ENCODE results near the gene SPACA9.

SPACA9 gene

GRCh38 chr9:132876849-132877248 lies 1.8 kb upstream of the SPACA9 start:
- no peak for TF ChIP-seq SIN3A (IDR thresholded peaks at IDR 0.05; ENCODE audit: borderline replicate concordance, insufficient read depth, low read length)

DNA sequence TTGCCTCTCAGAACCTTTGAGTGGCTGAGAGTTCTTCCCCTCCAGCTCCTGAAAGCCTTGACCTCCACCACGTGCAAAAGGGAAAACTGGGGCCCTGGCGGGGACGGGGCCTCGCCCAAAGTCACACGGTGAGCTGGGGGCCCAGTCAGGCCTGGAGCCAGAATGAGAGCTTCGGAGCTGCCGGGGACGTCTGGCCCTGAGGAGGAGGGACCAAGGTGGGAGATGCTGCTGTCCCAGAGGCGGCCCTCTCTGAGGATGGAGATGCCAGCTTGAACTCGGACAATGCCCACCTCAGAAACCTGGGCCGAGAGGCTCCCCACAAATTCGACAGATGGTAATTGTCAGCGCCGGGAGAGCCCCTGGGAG lies 1.3 kb upstream of the SPACA9 start:
- TF ChIP-seq TAF1 (IDR thresholded peaks at IDR 0.05; ENCODE audit: borderline replicate concordance, insufficient read depth, low read length) (no peak), FOXP2 (optimal IDR thresholded peaks at IDR 0.05; ENCODE audit: borderline replicate concordance, extremely low read depth, extremely low read length, insufficient read depth) (no peak), SIN3A (IDR thresholded peaks at IDR 0.05; ENCODE audit: borderline replicate concordance, insufficient read depth, low read length) (no peak), REST (IDR thresholded peaks at IDR 0.05; ENCODE audit: insufficient read depth in 1 of 2, low read depth in 2 of 2, low read length in 2 of 2) (no peak), POLR2AphosphoS5 (IDR thresholded peaks at IDR 0.05; ENCODE audit: low read depth, low read length) (no peak)

GRCh38 chr9:132877824-132878694 lies 639 bp upstream of the SPACA9 start, which contains the start of gene AK8:
Gene AK8 (minus strand): TSS chr9:132878284. CDS start chr9:132878255, 29 bp downstream.
- TF ChIP-seq FOXP2 (optimal IDR thresholded peaks at IDR 0.05; ENCODE audit: borderline replicate concordance, extremely low read depth, extremely low read length, insufficient read depth): peak; percentile 81
- 0 out of 2 replicates have a peak, but pooled peaks have one; percentile 74 for TF ChIP-seq SIN3A (IDR thresholded peaks at IDR 0.05; ENCODE audit: borderline replicate concordance, insufficient read depth, low read length)
- TF ChIP-seq TAF1 (IDR thresholded peaks at IDR 0.05; ENCODE audit: borderline replicate concordance, insufficient read depth, low read length): no peak
- 0 out of 2 replicates have a peak, but pooled peaks have one; percentile 34 for TF ChIP-seq POLR2AphosphoS5 (IDR thresholded peaks at IDR 0.05; ENCODE audit: low read depth, low read length)
- TF ChIP-seq REST (IDR thresholded peaks at IDR 0.05; ENCODE audit: insufficient read depth in 1 of 2, low read depth in 2 of 2, low read length in 2 of 2): no peak

- TF ChIP-seq FOXP2 (optimal IDR thresholded peaks at IDR 0.05; ENCODE audit: borderline replicate concordance, extremely low read depth, extremely low read length, insufficient read depth) (no peak), TAF1 (IDR thresholded peaks at IDR 0.05; ENCODE audit: borderline replicate concordance, insufficient read depth, low read length) (no peak), SIN3A (IDR thresholded peaks at IDR 0.05; ENCODE audit: borderline replicate concordance, insufficient read depth, low read length) (no peak), POLR2AphosphoS5 (IDR thresholded peaks at IDR 0.05; ENCODE audit: low read depth, low read length) (no peak), REST (IDR thresholded peaks at IDR 0.05; ENCODE audit: insufficient read depth in 1 of 2, low read depth in 2 of 2, low read length in 2 of 2) (no peak)
Observed at GRCh38 chr9:132879457-132880323, 992 bp downstream of the SPACA9 start.

DNA sequence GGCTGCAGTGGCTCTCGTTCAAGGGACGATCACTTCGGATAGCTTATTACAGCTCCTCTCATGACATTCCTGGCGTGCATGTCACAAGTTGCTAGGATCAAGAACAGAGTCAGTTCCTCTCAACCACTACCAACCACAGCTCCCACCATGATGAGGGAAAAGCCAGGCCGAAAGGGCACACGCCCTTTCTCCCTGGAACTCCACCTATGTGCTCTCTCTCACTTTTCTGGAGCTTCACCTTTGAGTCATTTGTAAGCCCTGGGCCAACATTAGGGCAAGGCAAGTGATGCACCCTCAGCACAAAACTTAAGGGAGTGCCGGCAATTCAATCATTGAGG lies 1.6 kb downstream of the SPACA9 start:
- TF ChIP-seq REST (IDR thresholded peaks at IDR 0.05; ENCODE audit: insufficient read depth in 1 of 2, low read depth in 2 of 2, low read length in 2 of 2): no peak
- no peak for TF ChIP-seq TAF1 (IDR thresholded peaks at IDR 0.05; ENCODE audit: borderline replicate concordance, insufficient read depth, low read length)
- TF ChIP-seq FOXP2 (optimal IDR thresholded peaks at IDR 0.05; ENCODE audit: borderline replicate concordance, extremely low read depth, extremely low read length, insufficient read depth): no peak
- no peak for TF ChIP-seq SIN3A (IDR thresholded peaks at IDR 0.05; ENCODE audit: borderline replicate concordance, insufficient read depth, low read length)
- TF ChIP-seq POLR2AphosphoS5 (IDR thresholded peaks at IDR 0.05; ENCODE audit: low read depth, low read length): no peak
